ENCODE measurements around the gene ZNF536. TPM values are rescaled to one million over a fixed set of nuclear protein-coding genes. Genes with fewer than 3 reads are reported as not detected.

Gene ZNF536
- total and polyA plus RNA-seq, 2 of the 4 experiments (the other 2 are of a cell fraction): not detected

- no peak overlapping the region for H3K27ac ChIP-seq (ENCODE audit: insufficient read depth, low read length)
- no peaks in the 10 kb centered on the region for H3K27me3 ChIP-seq (ENCODE audit: control insufficient read depth, insufficient read depth, low read length)
- H3K9ac ChIP-seq (ENCODE audit: low read depth, low read length): no peak overlapping the region
- no peak overlapping the region for H2AK9ac ChIP-seq (replicated peaks; ENCODE audit: low read depth, low read length, poor library complexity)
- no peak overlapping the region for H3K4me3 ChIP-seq (ENCODE audit: insufficient read depth, low read depth, low read length)
- H3K18ac ChIP-seq (ENCODE audit: low read depth, low read length): no peak overlapping the region
- no peaks in the 10 kb centered on the region for H4K20me1 ChIP-seq (ENCODE audit: insufficient read depth, low read length)
- BruUV-seq (replicated peaks): no TSS peak
- peaks cover 23% of the 10 kb centered on the region for H3K9me3 ChIP-seq (ENCODE audit: control insufficient read depth, insufficient read depth, low read length)
- no peak overlapping the region for H2BK120ac ChIP-seq (ENCODE audit: low read depth, low read length)
- no peak overlapping the region for H4K8ac ChIP-seq (ENCODE audit: low read depth in 2 of 2, low read length in 2 of 2)
- ChIA-PET CTCF (no interaction called here), POLR2A (ENCODE audit: unreplicated experiment) (no interaction called here)
- H3K4me1 ChIP-seq (ENCODE audit: control insufficient read depth, insufficient read depth, low read length): no peaks in the 10 kb centered on the region
- no peak for ATAC-seq (ENCODE audit: low read depth)
- in situ Hi-C loops (cut with MboI; ENCODE audit: low sequenced_read_pairs): no loop called here
- H2BK5ac ChIP-seq (ENCODE audit: low read depth, low read length, poor library complexity, severe bottlenecking): no peak overlapping the region
- TF ChIP-seq CHD1 (IDR thresholded peaks at IDR 0.05; ENCODE audit: low read depth, low read length) (no peak), NFE2L2 (IDR thresholded peaks at IDR 0.05; ENCODE audit: low read depth, low read length) (no peak), USF2 (IDR thresholded peaks at IDR 0.05; ENCODE audit: low read depth, low read length) (no peak), RCOR1 (IDR thresholded peaks at IDR 0.05; ENCODE audit: insufficient replicate concordance, low read length) (no peak), POLR2A (IDR thresholded peaks at IDR 0.05; ENCODE audit: low read depth, low read length) (no peak)
- no peaks in the 10 kb centered on the region for H3K9me1 ChIP-seq (ENCODE audit: insufficient read depth, low read length)
- no peak overlapping the region for H4K5ac ChIP-seq (ENCODE audit: low read depth, low read length)
- H3K36me3 ChIP-seq (ENCODE audit: control insufficient read depth, insufficient read depth, low read length): no peaks in the 10 kb centered on the region
- no peak for DNase-seq
- WGBS, 2 experiments (ENCODE audit: extremely low coverage in 2 of 2, insufficient read length in 1 of 2): 60% methylated on average over 1 of the region's 6 CpGs; no CpG with 5 or more reads in 1 of the 2 experiments
- H4K91ac ChIP-seq (ENCODE audit: insufficient read depth, low read depth, low read length): no peak overlapping the region
- intact Hi-C loops (cut with micrococcal nuclease): no loop called here
- H3K4ac ChIP-seq (ENCODE audit: low read depth, low read length): no peak overlapping the region
- H3K56ac ChIP-seq (ENCODE audit: extremely low read depth, insufficient read depth, low read length): no peak overlapping the region
- dilution Hi-C loops (cut with HindIII; ENCODE audit: low sequenced_read_pairs, unreplicated experiment): no loop called here
- no peak overlapping the region for H2AK5ac ChIP-seq (ENCODE audit: low read depth, low read length)
- H3K14ac ChIP-seq (replicated peaks; ENCODE audit: low read depth, low read length): no peak overlapping the region
- H3K79me1 ChIP-seq (ENCODE audit: low read depth in 1 of 2, low read length in 2 of 2): no peaks in the 10 kb centered on the region
- H2AFZ ChIP-seq (replicated peaks; ENCODE audit: low read length, poor library complexity): no peak overlapping the region
- H3K23ac ChIP-seq (ENCODE audit: low read depth, low read length): no peak overlapping the region
- no peak overlapping the region for H2BK15ac ChIP-seq (ENCODE audit: low read depth, low read length)
- no peak overlapping the region for H3K4me2 ChIP-seq (ENCODE audit: low read depth, low read length)
- H2BK20ac ChIP-seq (ENCODE audit: low read depth, low read length): no peak overlapping the region
These were observed 232.5 kb downstream of the ZNF536 start for GRCh38 chr19:30604657-30605056.

All from IMR-90 (cell line).